ENCODE data around the gene LRATD1. TPM values are rescaled to one million over a fixed set of nuclear protein-coding genes. Genes with fewer than 3 reads are reported as not detected.

The LRATD1 gene
- total and polyA plus RNA-seq, 10 of the 15 experiments (the other 5 are each of a cell fraction or from before 2014, with no cell fraction given): 0.02 TPM; not detected in 9

DNA sequence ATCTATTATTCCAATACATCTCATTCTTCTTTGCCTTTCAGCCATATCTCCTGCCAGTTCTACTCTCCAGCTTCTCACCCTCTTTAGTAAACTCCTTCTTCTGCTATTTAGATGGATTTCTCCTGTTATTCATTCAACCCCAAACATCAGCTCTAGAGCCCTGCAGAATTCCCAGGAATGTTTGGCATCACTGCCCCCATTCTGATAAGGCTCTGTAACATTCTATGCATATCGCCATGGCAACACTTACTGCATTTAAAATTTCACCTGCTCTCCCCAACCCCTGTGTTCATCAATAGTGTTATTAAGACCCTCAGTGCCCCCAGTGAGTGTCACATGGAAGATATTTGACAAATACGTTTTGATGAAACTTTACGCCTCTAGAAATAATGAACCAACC, 28.6 kb downstream of the LRATD1 start:
- H3K4me1 ChIP-seq (ENCODE audit: control insufficient read depth, insufficient read depth, low read length): no peaks in the 10 kb centered on the region
- intact Hi-C loops (cut with micrococcal nuclease; ENCODE audit: unreplicated experiment) (no loop called here), in situ Hi-C loops (cut with MboI) (no loop called here)
- no peaks in the 10 kb centered on the region for H3K9me3 ChIP-seq (replicated peaks; ENCODE audit: control insufficient read depth, insufficient read depth, low read length)
- DNase-seq (ENCODE audit: low read depth, low spot score) (no peak), FAIRE-seq (no peak), ATAC-seq (no peak)
- no peak overlapping the region for H3K9ac ChIP-seq (ENCODE audit: control insufficient read depth, insufficient read depth, low read length)
- 62% methylated on average over 3 of the region's 3 CpGs for WGBS (ENCODE audit: insufficient coverage, insufficient replicate concordance, low lambda C conversion rate, missing lambda C conversion rate)
- H3K4me3 ChIP-seq: no peak overlapping the region
- ChIA-PET POLR2A (no interaction called here), SMC1A (ENCODE audit: uncharacterized antibody, unreplicated experiment) (no interaction called here), RAD21 (ENCODE audit: unreplicated experiment) (no interaction called here), CTCF (interaction anchor here (0.6 kb wide), 1 partner anchor 10 kb away, joined by 3 read pairs; no protein-coding TSS in a partner anchor)
- BruUV-seq (replicated peaks): no TSS peak
- H3K4me2 ChIP-seq (ENCODE audit: control insufficient read depth, insufficient read depth): no peak overlapping the region
- no peak overlapping the region for H3K27ac ChIP-seq (ENCODE audit: control insufficient read depth, insufficient read depth)
- H3K79me2 ChIP-seq (ENCODE audit: control insufficient read depth, insufficient read depth, low read length): no peaks in the 10 kb centered on the region
- H3K36me3 ChIP-seq (ENCODE audit: control insufficient read depth in 2 of 2, insufficient read depth in 2 of 2, low read length in 1 of 2): no peaks in the 10 kb centered on the region
- H4K20me1 ChIP-seq (ENCODE audit: control insufficient read depth, insufficient read depth): no peaks in the 10 kb centered on the region
- H3K27me3 ChIP-seq (replicated peaks in 1 of 2; ENCODE audit: control insufficient read depth in 2 of 2, insufficient read depth in 2 of 2, low read length in 1 of 2): no peaks in the 10 kb centered on the region
- TF ChIP-seq ATF7 (IDR thresholded peaks at IDR 0.05; ENCODE audit: low read depth): no peak
- no peak overlapping the region for H2AFZ ChIP-seq (ENCODE audit: control insufficient read depth, low read depth, low read length)

DNA sequence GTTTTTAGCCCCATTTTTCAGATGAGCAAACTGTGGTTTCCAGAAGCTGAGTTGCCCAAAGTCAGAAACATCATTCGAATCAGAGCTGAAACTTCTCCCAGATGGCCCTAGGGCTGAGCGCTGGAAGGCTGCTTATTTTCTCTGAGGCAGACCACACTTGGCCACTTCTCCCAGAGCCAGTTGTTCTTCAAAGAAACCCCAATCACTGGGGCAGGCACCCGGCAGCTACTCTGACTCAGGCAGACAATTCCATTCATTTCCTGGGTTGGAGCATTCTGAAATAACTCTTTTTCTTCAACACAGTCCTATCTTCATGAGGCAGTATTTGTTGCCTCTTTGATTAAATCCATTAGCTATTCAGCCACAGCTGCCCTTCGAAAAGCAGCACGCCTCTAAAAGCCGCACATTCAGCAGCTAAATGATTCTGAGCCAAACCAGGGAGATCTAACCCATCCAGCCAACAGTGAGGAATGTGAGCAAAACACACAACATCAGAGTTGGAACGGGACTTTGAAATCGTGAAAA, 40.9 kb downstream of the LRATD1 start:
- ChIA-PET RAD21 (ENCODE audit: unreplicated experiment) (no interaction called here), CTCF (no interaction called here), POLR2A (no interaction called here), SMC1A (ENCODE audit: uncharacterized antibody, unreplicated experiment) (interaction anchor here (0.7 kb wide), 2 partner anchors 21 to 28 kb away, joined by 3 to 5 read pairs; no protein-coding TSS in a partner anchor)
- FAIRE-seq (no peak), DNase-seq (ENCODE audit: low read depth, low spot score) (no peak), ATAC-seq (no peak)
- H3K9ac ChIP-seq (ENCODE audit: control insufficient read depth, insufficient read depth, low read length): no peak overlapping the region
- no peaks in the 10 kb centered on the region for H3K4me1 ChIP-seq (ENCODE audit: control insufficient read depth, insufficient read depth, low read length)
- 23% methylated on average over 8 of the region's 8 CpGs for WGBS (ENCODE audit: insufficient coverage, insufficient replicate concordance, low lambda C conversion rate, missing lambda C conversion rate)
- H3K36me3 ChIP-seq (ENCODE audit: control insufficient read depth in 2 of 2, insufficient read depth in 2 of 2, low read length in 1 of 2): no peaks in the 10 kb centered on the region
- H3K27ac ChIP-seq (ENCODE audit: control insufficient read depth, insufficient read depth): no peak overlapping the region
- H4K20me1 ChIP-seq (ENCODE audit: control insufficient read depth, insufficient read depth): no peaks in the 10 kb centered on the region
- no TSS peak for BruUV-seq (replicated peaks)
- H3K27me3 ChIP-seq (replicated peaks in 1 of 2; ENCODE audit: control insufficient read depth in 2 of 2, insufficient read depth in 2 of 2, low read length in 1 of 2): no peaks in the 10 kb centered on the region
- intact Hi-C loops (cut with micrococcal nuclease; ENCODE audit: unreplicated experiment): no loop called here
- H3K4me2 ChIP-seq (ENCODE audit: control insufficient read depth, insufficient read depth): no peak overlapping the region
- no peaks in the 10 kb centered on the region for H3K79me2 ChIP-seq (ENCODE audit: control insufficient read depth, insufficient read depth, low read length)
- TF ChIP-seq, protein P1, sequence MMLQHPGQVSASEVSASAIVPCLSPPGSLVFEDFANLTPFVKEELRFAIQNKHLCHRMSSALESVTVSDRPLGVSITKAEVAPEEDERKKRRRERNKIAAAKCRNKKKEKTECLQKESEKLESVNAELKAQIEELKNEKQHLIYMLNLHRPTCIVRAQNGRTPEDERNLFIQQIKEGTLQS (IDR thresholded peaks at IDR 0.05; ENCODE audit: borderline replicate concordance, extremely low read depth, low read depth, low read length): no peak
- TF ChIP-seq BRCA1 (IDR thresholded peaks at IDR 0.05; ENCODE audit: low read depth, low read length): no peak
- TF ChIP-seq MXI1 (IDR thresholded peaks at IDR 0.05; ENCODE audit: low read depth, low read length): no peak
- no peak for TF ChIP-seq YBX1 (IDR thresholded peaks at IDR 0.05)
- no peaks in the 10 kb centered on the region for H3K9me3 ChIP-seq (replicated peaks; ENCODE audit: control insufficient read depth, insufficient read depth, low read length)
- H2AFZ ChIP-seq (ENCODE audit: control insufficient read depth, low read depth, low read length): no peak overlapping the region
- no peak overlapping the region for H3K4me3 ChIP-seq
- in situ Hi-C loops (cut with MboI): no loop called here
